Measurements from ENCODE around the gene USH1G. TPM values are rescaled to one million over a fixed set of nuclear protein-coding genes. Genes with fewer than 3 reads are reported as not detected.

The USH1G gene
- total RNA-seq, 4 donors from 2014 or later = not detected

GRCh38 chr17:74870512-74870911 lies 52.5 kb downstream of the USH1G start:
- no peak for TF ChIP-seq CTCF (IDR thresholded peaks at IDR 0.05; ENCODE audit: low read depth)

- TF ChIP-seq CTCF (IDR thresholded peaks at IDR 0.05; ENCODE audit: low read depth) = no peak
Measured at GRCh38 chr17:74868908-74869255, 54.2 kb downstream of the USH1G start.

- TF ChIP-seq CTCF (IDR thresholded peaks at IDR 0.05; ENCODE audit: low read depth) = no peak
Measured at GRCh38 chr17:74868251-74868907, 54.7 kb downstream of the USH1G start.

GRCh38 chr17:74866198-74866835 lies 56.7 kb downstream of the USH1G start:
- TF ChIP-seq CTCF (IDR thresholded peaks at IDR 0.05; ENCODE audit: low read depth) = no peak

Other genes with a start within 250 kb of the USH1G start
- 1 to 10 TPM in 2 of 4 donors, under 1 TPM in 1, not detected in 1; 0.98 to 6.8 (median 1.1) TPM for gene CD300LF, start 210.3 kb downstream of the USH1G start, total RNA-seq
- gene RAB37, start 186.0 kb downstream of the USH1G start, total RNA-seq = 1 to 10 TPM in 3 of 4 donors, not detected in 1; 1.0 to 2.4 (median 1.9) TPM
- 10 to 100 TPM; 10.3 to 26.2 (median 15.1) TPM for gene NHERF1, start 174.6 kb downstream of the USH1G start, total RNA-seq
- 10 to 100 TPM; 12.4 to 20.0 (median 18.3) TPM for gene NAT9, start 146.9 kb downstream of the USH1G start, total RNA-seq
- gene GRIN2C, start 63.4 kb downstream of the USH1G start, total RNA-seq = under 1 TPM; 0.17 to 0.38 (median 0.27) TPM
- gene FDXR, start 50.3 kb downstream of the USH1G start, total RNA-seq = 1 to 10 TPM; 1.1 to 8.3 (median 6.0) TPM
- gene FADS6, start 29.6 kb downstream of the USH1G start, total RNA-seq = under 1 TPM in 1 of 4 donors, not detected in 3; 0.22 TPM
- under 1 TPM in 1 of 4 donors, not detected in 3; 0.44 TPM for gene OTOP2, start 1.0 kb upstream of the USH1G start, total RNA-seq
- not detected for gene OTOP3, start 12.6 kb upstream of the USH1G start, total RNA-seq
- 10 to 100 TPM in 1 of 4 donors, 1 to 10 TPM in 3; 3.2 to 16.6 (median 3.6) TPM for gene HID1, start 49.5 kb upstream of the USH1G start, total RNA-seq
- 1 to 10 TPM; 5.1 to 8.5 (median 5.9) TPM for gene CDR2L, start 64.4 kb upstream of the USH1G start, total RNA-seq
- 10 to 100 TPM; 34.8 to 53.5 (median 45.1) TPM for gene MRPL58, start 89.4 kb upstream of the USH1G start, total RNA-seq
- gene ATP5PD, start 123.7 kb upstream of the USH1G start, total RNA-seq = 100 to 1,000 TPM; 236 to 509 (median 283) TPM
- gene KCTD2, start 124.0 kb upstream of the USH1G start, total RNA-seq = 10 to 100 TPM; 18.9 to 30.8 (median 24.2) TPM
- gene SLC16A5, start 164.7 kb upstream of the USH1G start, total RNA-seq = 10 to 100 TPM; 11.7 to 30.0 (median 13.2) TPM
- 1 to 10 TPM; 3.1 to 7.0 (median 6.1) TPM for gene ARMC7, start 186.7 kb upstream of the USH1G start, total RNA-seq
- gene NT5C, start 208.5 kb upstream of the USH1G start, total RNA-seq = 10 to 100 TPM; 35.4 to 92.3 (median 69.9) TPM
- gene JPT1, start 231.3 kb upstream of the USH1G start, total RNA-seq = 10 to 100 TPM; 18.7 to 41.1 (median 22.8) TPM